ENCODE data around the gene KCNK4. TPM values are rescaled to one million over a fixed set of nuclear protein-coding genes. Genes with fewer than 3 reads are reported as not detected.
"Not testable (repeated sequence)": the region's sequence is repeated elsewhere in the genome, so short reads cannot be mapped to it uniquely, and the experiment has no call there.

The KCNK4 gene
- total and polyA plus RNA-seq, 4 donors = 0.09 TPM; not detected in 3

DNA sequence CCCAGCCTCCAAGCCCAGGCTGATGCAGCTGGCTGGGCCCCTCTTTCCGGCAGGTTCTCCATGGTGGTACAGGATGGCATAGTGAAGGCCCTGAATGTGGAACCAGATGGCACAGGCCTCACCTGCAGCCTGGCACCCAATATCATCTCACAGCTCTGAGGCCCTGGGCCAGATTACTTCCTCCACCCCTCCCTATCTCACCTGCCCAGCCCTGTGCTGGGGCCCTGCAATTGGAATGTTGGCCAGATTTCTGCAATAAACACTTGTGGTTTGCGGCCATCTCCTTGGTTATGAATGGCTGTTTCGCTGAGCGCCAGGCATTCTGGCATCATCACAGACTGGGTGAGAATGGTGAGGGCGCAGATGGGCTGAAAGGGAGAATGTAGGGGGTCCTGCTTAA, 30.4 kb downstream of the KCNK4 start:
- 78 to 92% methylated on average over 5 of the region's 5 CpGs for WGBS, 2 donors
- no peaks in the 10 kb centered on the region for H3K27me3 ChIP-seq (ENCODE audit: control insufficient read depth in 3 of 3, insufficient read depth in 3 of 3, low read length in 2 of 3)
- peaks cover 0 to 15% (median 3%) of the 10 kb centered on the region in 5 donors for H3K4me1 ChIP-seq (ENCODE audit: control insufficient read depth in 5 of 5, insufficient read depth in 5 of 5, low read length in 5 of 5)
- H3K4me3 ChIP-seq = no peak overlapping the region
- H3K9ac ChIP-seq (ENCODE audit: insufficient read depth in 1 of 2, low read length in 2 of 2) = no peak overlapping the region
- ATAC-seq (ENCODE audit: insufficient read depth, low FRiP score) (no peak), DNase-seq (peak in 2 of 3 donors; percentile 32 to 59)
- TF ChIP-seq, protein P1, sequence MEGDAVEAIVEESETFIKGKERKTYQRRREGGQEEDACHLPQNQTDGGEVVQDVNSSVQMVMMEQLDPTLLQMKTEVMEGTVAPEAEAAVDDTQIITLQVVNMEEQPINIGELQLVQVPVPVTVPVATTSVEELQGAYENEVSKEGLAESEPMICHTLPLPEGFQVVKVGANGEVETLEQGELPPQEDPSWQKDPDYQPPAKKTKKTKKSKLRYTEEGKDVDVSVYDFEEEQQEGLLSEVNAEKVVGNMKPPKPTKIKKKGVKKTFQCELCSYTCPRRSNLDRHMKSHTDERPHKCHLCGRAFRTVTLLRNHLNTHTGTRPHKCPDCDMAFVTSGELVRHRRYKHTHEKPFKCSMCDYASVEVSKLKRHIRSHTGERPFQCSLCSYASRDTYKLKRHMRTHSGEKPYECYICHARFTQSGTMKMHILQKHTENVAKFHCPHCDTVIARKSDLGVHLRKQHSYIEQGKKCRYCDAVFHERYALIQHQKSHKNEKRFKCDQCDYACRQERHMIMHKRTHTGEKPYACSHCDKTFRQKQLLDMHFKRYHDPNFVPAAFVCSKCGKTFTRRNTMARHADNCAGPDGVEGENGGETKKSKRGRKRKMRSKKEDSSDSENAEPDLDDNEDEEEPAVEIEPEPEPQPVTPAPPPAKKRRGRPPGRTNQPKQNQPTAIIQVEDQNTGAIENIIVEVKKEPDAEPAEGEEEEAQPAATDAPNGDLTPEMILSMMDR (IDR thresholded peaks at IDR 0.05; ENCODE audit: control extremely low read depth, extremely low read depth) = no peak
- H3K27ac ChIP-seq (ENCODE audit: low read depth in 1 of 2, low read length in 1 of 2) = peak overlapping the region in 1 of 2 donors; percentile 80
- H3K9me3 ChIP-seq (ENCODE audit: control insufficient read depth in 4 of 4, insufficient read depth in 3 of 4, low read length in 3 of 4) = no peaks in the 10 kb centered on the region
- H3K36me3 ChIP-seq (ENCODE audit: control insufficient read depth in 4 of 4, insufficient read depth in 4 of 4, low read length in 4 of 4) = peaks cover 0 to 19% (median 0%) of the 10 kb centered on the region in 4 donors

DNA sequence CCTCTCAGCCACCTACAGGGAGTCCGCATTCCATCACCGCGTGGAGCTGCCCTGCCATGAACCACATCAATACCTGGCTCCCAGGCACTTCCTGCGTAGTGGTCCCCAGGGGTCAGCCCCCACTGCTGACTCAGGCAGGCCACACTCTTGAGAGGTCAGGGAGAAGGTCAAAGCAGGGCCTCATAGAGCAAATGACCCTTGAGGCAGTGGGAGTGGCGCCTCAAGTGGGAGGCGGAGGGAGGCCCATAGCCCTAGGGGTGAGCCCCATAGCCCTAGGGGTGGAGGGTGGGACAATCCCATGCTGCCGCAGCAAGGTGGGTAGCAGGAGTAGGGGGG, 31.8 kb downstream of the KCNK4 start:
- Histone ChIP-seq H3K9me3 (ENCODE audit: control insufficient read depth in 4 of 4, insufficient read depth in 3 of 4, low read length in 3 of 4) (no peaks in the 10 kb centered on the region), H3K4me3 (no peak overlapping the region), H3K9ac (ENCODE audit: insufficient read depth in 1 of 2, low read length in 2 of 2) (no peak overlapping the region), H3K27ac (ENCODE audit: low read depth in 1 of 2, low read length in 1 of 2) (peak overlapping the region in 1 of 2 donors; percentile 85), H3K4me1 (ENCODE audit: control insufficient read depth in 5 of 5, insufficient read depth in 5 of 5, low read length in 5 of 5) (peaks cover 0 to 15% (median 3%) of the 10 kb centered on the region in 5 donors), H3K36me3 (ENCODE audit: control insufficient read depth in 4 of 4, insufficient read depth in 4 of 4, low read length in 4 of 4) (peaks cover 0 to 19% (median 0%) of the 10 kb centered on the region in 4 donors), H3K27me3 (ENCODE audit: control insufficient read depth in 3 of 3, insufficient read depth in 3 of 3, low read length in 2 of 3) (no peaks in the 10 kb centered on the region)
- TF ChIP-seq, protein P1 (IDR thresholded peaks at IDR 0.05; ENCODE audit: control extremely low read depth, extremely low read depth) = no peak
- DNase-seq = no peak
- WGBS, 2 donors = 73 to 84% methylated on average over 7 of the region's 7 CpGs
- ATAC-seq (ENCODE audit: insufficient read depth, low FRiP score) = no peak

DNA sequence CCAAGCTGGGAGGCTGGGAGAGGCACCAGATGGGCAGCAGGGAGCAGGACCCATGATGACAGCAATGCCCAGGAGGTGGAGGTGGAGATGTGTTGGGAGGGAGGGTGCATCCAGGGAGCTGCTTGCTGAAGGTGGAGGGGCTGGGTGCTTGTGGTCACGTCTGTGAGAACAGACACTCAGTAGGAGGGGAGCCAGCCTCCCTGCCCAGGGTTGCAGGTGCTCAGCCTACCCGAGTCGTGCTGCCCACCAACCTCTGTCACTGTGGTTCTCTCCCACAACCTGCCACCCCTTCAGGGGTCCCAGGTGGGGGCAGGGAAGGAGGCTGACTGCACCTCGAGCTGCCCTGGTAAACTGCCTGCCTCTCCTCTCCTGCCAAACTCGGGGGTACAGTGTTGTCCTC, 32.3 kb downstream of the KCNK4 start:
- peak overlapping the region in 1 of 2 donors; percentile 85 for H3K27ac ChIP-seq (ENCODE audit: low read depth in 1 of 2, low read length in 1 of 2)
- no peaks in the 10 kb centered on the region for H3K9me3 ChIP-seq (ENCODE audit: control insufficient read depth in 4 of 4, insufficient read depth in 3 of 4, low read length in 3 of 4)
- H3K4me1 ChIP-seq (ENCODE audit: control insufficient read depth in 5 of 5, insufficient read depth in 5 of 5, low read length in 5 of 5) = peaks cover 0 to 15% (median 3%) of the 10 kb centered on the region in 5 donors
- H3K36me3 ChIP-seq (ENCODE audit: control insufficient read depth in 4 of 4, insufficient read depth in 4 of 4, low read length in 4 of 4) = peaks cover 0 to 19% (median 0%) of the 10 kb centered on the region in 4 donors
- no peak overlapping the region for H3K9ac ChIP-seq (ENCODE audit: insufficient read depth in 1 of 2, low read length in 2 of 2)
- WGBS, 2 donors = 63 to 66% methylated on average over 5 of the region's 5 CpGs
- no peak for DNase-seq
- no peaks in the 10 kb centered on the region for H3K27me3 ChIP-seq (ENCODE audit: control insufficient read depth in 3 of 3, insufficient read depth in 3 of 3, low read length in 2 of 3)
- H3K4me3 ChIP-seq = no peak overlapping the region
- ATAC-seq (ENCODE audit: insufficient read depth, low FRiP score) = no peak
- TF ChIP-seq, protein P1 (IDR thresholded peaks at IDR 0.05; ENCODE audit: control extremely low read depth, extremely low read depth) = no peak

DNA sequence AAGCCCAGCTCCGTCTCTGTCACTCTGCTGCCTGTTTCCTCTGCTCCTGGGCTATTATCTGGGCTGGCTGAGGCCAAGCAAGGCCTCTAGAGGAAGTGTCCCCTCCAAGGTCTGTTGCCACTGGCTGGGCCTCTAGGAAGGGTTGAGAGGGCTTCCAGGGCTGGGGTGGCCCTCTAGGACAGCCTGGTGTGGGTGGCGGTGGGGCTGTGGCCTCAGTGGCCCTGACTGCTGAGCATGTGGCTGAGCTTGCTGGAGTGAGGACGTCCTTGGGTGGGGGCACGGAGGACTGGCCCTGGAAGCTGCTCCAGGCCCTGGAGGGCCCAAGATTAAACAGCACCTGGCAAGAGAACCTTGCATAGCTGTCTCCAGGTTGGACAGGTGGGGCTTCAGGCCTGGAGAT, 32.9 kb downstream of the KCNK4 start:
- H3K27me3 ChIP-seq (ENCODE audit: control insufficient read depth in 3 of 3, insufficient read depth in 3 of 3, low read length in 2 of 3); H3K4me3 ChIP-seq; H3K9me3 ChIP-seq (ENCODE audit: control insufficient read depth in 4 of 4, insufficient read depth in 3 of 4, low read length in 3 of 4); DNase-seq; ATAC-seq (ENCODE audit: insufficient read depth, low FRiP score); H3K9ac ChIP-seq (ENCODE audit: insufficient read depth in 1 of 2, low read length in 2 of 2): not testable (repeated sequence)
- Histone ChIP-seq H3K27ac (ENCODE audit: low read depth in 1 of 2, low read length in 1 of 2) (peak overlapping the region in 1 of 2 donors; percentile 51), H3K36me3 (ENCODE audit: control insufficient read depth in 4 of 4, insufficient read depth in 4 of 4, low read length in 4 of 4) (peaks cover 0 to 19% (median 0%) of the 10 kb centered on the region in 4 donors), H3K4me1 (ENCODE audit: control insufficient read depth in 5 of 5, insufficient read depth in 5 of 5, low read length in 5 of 5) (peaks cover 0 to 12% (median under 1%) of the 10 kb centered on the region in 5 donors)
- WGBS, 2 donors = 84 to 88% methylated on average over 4 of the region's 4 CpGs

All from lung (tissue), 12 donors.